ENCODE results near the gene ATRAID.

The ATRAID gene

DNA sequence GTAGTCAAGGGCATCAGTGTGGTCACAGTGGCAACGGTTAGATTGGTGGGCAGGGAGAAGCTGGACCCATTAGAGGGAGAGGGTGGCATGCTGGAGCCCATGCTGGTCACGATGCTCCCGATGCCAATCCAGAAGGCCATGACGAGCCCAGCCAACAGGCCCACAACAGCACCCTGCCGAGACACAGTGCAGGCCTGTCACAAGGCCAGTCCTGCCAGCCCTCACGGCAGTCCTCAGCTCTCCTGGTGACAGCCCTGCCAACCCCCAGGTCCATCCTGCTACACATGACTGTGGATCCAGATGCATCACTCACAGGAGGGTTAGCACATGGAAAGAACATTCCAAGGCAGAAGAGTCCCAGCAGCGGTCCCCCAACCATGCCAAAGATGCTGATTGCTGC lies 10.2 kb upstream of the ATRAID start:
- in situ Hi-C loops (cut with HindIII; ENCODE audit: low pct_unique_long_range_greater_than_20kb, low sequenced_read_pairs): no loop called here
- TF ChIP-seq JUND (IDR thresholded peaks at IDR 0.05; ENCODE audit: low read depth): no peak
- no peak for DNase-seq (ENCODE audit: low read depth in 1 of 2, low spot score in 1 of 2)

DNA sequence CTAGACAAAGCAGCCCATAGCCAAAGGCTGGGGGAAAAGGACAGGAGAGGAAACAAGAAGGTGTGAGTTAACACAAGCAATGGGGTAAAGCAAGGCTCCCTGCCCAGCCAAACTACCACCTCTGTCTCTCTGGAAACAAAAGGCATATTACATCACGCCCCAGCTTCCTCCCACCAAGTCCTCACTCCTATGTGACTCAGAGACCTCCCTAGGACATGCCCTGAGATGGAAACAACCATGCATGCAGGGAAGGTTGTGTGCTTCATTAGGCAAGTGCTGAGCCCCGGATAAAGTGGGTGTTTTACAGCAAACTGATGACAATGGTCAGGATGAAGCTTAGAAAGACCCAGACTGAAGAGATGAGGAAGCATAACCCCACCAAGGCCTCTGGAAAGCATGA lies 9.0 kb upstream of the ATRAID start:
- DNase-seq (ENCODE audit: low read depth in 1 of 2, low spot score in 1 of 2): no peak
- no peak for TF ChIP-seq JUND (IDR thresholded peaks at IDR 0.05; ENCODE audit: low read depth)
- in situ Hi-C loops (cut with HindIII; ENCODE audit: low pct_unique_long_range_greater_than_20kb, low sequenced_read_pairs): no loop called here

DNA sequence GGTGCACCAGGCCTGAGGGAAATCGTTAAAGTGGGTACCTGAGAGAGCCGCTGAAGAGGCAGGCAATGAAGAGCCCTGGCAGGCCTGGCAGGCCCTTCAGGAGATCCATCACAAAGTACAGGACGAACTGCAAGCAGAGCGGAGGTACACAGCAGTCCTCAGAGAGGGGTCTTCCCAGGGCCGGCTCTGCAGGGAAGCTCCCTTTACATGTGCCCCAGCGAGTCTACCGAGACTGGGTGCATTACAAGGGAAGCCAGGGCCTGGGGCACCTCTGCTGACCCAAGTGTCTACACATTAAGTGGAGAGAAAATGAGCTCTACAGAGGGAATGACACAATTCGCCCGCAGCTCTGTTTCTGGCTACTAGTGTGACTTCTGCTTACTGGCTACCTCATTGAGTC lies 8.1 kb upstream of the ATRAID start:
- in situ Hi-C loops (cut with HindIII; ENCODE audit: low pct_unique_long_range_greater_than_20kb, low sequenced_read_pairs): no loop called here
- TF ChIP-seq JUND (IDR thresholded peaks at IDR 0.05; ENCODE audit: low read depth): no peak
- no peak for DNase-seq (ENCODE audit: low read depth in 1 of 2, low spot score in 1 of 2)

DNA sequence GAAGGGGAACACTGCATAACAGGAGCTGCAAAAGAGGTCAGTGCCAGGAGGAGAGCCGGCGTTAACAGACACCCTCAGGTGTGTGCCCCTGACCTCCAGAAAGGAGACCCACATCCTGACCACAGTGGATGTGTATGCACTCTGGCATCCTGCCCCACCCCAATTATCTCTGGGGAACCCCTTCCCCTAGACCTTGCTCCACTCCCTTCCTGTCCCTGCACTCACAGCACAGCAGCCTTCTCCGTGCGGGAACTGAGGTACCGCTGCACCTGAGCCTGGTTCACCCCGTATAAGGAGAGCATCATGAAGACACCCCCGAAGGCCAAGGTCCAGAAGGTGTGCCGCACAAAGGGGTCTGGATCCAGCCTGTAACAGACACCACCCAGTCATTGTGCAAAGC lies 7.3 kb upstream of the ATRAID start:
- in situ Hi-C loops (cut with HindIII; ENCODE audit: low pct_unique_long_range_greater_than_20kb, low sequenced_read_pairs): no loop called here
- DNase-seq (ENCODE audit: low read depth in 1 of 2, low spot score in 1 of 2): no peak
- no peak for TF ChIP-seq JUND (IDR thresholded peaks at IDR 0.05; ENCODE audit: low read depth)

DNA sequence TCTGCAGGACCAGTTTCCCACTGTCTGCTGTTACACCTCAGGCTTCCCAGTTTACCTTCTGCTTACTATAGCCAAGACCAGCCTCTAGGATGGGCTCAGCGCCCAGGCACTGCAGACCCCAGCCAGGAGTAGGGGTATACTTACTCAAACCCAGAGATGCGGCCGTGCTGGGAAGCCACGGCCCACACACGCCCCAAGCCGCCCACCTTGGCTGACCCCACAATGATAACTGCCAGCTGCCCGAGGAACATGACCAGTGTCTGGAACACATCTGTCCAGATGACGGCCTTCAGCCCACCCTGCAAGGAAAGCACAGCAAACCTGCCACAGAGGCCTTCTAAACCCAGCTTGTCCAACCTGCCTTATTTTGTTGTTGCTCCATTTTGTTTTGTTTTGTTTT lies 6.6 kb upstream of the ATRAID start:
- DNase-seq (ENCODE audit: low read depth in 1 of 2, low spot score in 1 of 2): no peak
- no peak for TF ChIP-seq JUND (IDR thresholded peaks at IDR 0.05; ENCODE audit: low read depth)
- in situ Hi-C loops (cut with HindIII; ENCODE audit: low pct_unique_long_range_greater_than_20kb, low sequenced_read_pairs): no loop called here

DNA sequence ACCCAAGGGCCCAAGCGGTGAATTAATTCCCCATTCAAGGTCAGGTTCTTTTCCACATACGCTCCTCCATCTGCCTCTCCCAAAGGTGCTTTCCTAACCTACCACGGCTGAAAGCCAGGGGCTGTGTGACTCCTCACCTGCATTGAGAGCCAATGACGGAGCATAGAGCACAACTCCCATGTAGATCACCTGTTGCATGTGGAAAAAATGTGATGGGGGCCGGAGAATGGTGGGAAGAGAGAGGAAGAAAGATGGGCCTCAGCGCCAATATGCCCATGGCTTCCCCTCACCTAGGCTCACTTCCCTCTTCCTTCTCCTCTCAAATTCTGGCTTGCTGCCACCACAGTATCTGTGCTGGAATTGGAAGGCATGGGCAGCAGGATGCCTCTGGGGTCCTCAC lies 5.5 kb upstream of the ATRAID start:
- TF ChIP-seq JUND (IDR thresholded peaks at IDR 0.05; ENCODE audit: low read depth): no peak
- in situ Hi-C loops (cut with HindIII; ENCODE audit: low pct_unique_long_range_greater_than_20kb, low sequenced_read_pairs): no loop called here
- DNase-seq (ENCODE audit: low read depth in 1 of 2, low spot score in 1 of 2): no peak

DNA sequence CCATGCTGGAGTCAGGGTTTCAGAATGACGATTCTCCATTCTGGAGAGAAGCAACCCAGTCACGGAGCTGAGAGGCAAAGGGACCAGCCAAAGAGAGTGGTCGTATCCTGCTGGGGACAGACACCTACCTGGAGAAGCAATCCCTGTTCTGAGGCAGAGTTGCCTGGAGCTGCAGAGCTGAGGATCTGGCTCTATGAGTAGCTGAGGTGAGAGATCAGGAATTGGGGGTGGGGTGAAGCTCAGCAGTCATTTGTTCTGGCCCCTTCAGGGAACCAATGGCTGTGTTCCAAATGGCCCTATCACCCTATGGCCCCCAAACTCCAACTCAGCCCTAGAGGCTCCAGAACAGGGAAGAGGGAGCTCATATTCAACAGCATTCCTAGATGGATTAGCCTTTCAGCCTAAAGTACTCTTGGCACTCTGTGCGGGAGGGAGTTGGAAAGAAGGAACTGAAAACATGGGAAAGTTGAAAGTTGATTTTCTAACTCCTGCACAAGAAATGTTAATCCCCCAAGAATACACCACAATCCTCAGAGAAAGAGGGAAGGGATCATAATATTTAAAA lies 3.3 kb upstream of the ATRAID start:
- in situ Hi-C loops (cut with HindIII; ENCODE audit: low pct_unique_long_range_greater_than_20kb, low sequenced_read_pairs): no loop called here
- no peak for DNase-seq (ENCODE audit: low read depth in 1 of 2, low spot score in 1 of 2)
- TF ChIP-seq JUND (IDR thresholded peaks at IDR 0.05; ENCODE audit: low read depth): no peak

DNA sequence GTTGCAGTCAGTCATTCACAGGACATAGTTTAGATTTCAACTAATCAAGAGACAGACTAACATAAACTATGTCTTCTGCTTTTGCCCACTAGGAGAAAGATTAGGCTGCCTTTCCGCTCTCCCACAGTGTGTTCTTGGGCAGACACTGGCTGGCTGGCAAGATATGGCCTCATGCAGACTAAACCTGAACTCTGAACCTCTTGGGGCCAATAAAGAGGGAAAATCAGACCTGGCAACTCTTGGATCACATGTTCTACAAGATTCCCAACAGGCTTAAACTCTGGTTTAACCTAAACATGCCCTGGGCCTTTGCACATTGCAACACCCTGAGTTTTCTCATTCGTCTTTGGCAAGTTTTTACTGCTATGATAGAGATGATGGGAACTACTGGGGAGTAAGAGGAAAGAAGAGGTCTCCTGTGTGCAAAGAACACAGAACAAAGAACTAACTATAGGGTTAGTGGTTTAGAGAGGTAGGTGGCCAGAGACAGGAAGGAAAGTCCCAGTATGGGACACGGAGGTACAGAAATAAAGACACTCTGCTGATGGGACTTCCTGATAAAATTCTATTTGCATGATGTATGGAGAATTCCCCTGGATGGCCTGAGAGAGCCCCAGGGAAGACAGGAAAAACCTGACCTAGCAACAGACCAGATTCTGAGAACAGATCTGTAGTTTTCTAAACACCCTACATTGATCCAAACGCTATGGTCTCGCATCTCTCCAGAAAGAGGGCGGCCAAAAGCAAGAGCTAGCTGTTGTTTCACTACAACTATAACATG lies 2.0 kb upstream of the ATRAID start:
- DNase-seq (ENCODE audit: low read depth in 1 of 2, low spot score in 1 of 2): peak; percentile 51 to 88
- in situ Hi-C loops (cut with HindIII; ENCODE audit: low pct_unique_long_range_greater_than_20kb, low sequenced_read_pairs): no loop called here
- TF ChIP-seq JUND (IDR thresholded peaks at IDR 0.05; ENCODE audit: low read depth): peak; percentile 87

DNA sequence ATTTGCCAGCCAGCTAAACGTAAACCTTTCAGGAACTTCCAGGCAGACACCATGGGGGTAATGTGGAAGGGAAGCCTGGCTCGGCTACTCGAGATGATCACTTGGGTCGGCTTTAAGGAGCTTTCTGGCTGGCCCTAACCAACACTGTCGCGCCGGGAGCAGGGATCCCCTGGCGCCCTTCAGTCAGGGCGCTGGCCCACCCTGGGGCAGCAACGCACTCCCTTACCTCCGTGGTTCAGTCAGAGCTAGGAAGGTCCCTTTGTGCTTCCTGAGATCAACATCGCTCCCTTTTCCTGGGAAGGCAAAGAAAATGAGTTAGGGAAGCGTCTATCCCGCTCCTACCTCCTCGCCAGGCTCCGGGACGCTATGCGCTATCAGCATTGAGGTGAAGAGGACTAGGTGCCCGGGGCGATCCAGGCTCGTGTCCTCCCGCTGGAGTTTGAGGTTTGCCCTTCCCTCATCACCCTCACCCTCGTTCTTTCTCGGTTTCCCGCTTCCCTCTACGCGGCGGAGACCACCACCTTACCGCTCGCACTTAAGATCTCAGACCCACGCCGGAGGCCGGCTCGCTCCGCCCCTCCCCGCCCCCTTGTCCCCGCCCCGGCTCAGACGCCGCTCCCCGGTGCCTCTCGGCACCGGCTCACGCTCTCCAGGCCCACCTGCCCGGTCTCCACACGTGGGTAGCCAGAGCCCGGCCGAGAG lies 449 bp upstream of the ATRAID start:
- DNase-seq (ENCODE audit: low read depth in 1 of 2, low spot score in 1 of 2): peak in 1 of 2 experiments; percentile 76
- TF ChIP-seq JUND (IDR thresholded peaks at IDR 0.05; ENCODE audit: low read depth): no peak
- in situ Hi-C loops (cut with HindIII; ENCODE audit: low pct_unique_long_range_greater_than_20kb, low sequenced_read_pairs): no loop called here

DNA sequence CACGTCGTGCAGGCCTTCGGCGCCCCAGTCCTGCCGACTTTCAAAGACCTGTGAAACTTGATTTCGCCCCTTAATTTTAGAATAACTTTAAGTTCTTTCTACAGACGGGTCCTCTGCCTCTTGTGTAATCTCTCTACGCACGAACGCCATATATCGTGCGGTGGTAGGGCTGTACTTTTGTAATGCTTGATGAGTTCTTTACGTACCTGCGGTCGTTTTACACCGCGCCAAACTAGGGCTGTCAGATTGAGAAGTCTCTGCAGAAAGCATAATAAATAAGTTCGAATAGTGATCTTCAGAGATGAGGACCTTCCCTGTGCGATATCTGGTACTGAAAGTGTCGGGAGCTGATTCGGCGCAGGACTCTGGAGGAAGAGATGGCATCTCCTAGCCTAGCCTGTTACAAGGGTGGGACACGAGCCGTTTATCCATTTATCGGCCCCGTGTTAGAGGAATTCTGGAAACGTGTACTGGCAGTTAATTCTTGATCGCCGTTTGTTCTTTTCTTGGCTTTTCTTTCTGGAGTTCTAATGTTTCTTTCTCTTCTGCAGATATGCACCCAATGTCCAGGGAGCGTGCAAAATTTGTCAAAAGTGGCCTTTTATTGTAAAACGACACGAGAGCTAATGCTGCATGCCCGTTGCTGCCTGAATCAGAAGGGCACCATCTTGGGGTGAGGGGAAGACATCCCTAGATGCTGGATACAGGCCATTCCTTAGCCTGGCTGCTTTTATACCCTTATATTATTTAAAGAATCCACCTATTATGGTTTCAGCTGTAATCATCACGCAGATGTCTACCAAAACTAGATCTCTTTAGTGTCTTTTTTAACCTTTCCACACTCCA lies 1.0 kb downstream of the ATRAID start:
- DNase-seq (ENCODE audit: low read depth in 1 of 2, low spot score in 1 of 2): peak in 1 of 2 experiments; percentile 17
- in situ Hi-C loops (cut with HindIII; ENCODE audit: low pct_unique_long_range_greater_than_20kb, low sequenced_read_pairs): no loop called here
- no peak for TF ChIP-seq JUND (IDR thresholded peaks at IDR 0.05; ENCODE audit: low read depth)

DNA sequence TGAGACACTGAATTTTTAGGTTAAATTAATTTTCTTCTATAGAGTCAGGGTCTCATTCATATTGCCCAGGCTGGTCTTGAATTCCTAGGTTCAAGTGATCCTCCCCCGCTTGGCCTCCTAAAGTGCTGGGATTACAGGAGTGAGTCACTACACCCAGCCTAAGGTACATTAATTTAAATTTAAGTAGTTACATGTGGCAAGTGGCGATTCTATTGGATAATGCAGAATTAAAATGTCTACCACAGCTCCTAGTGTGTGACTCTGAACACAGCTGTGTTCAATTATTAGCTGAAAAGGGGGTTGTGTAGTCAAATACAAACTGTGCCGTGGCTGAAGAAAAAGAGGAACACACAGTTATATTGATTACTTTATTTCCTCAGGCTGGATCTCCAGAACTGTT lies 3.1 kb downstream of the ATRAID start:
- in situ Hi-C loops (cut with HindIII; ENCODE audit: low pct_unique_long_range_greater_than_20kb, low sequenced_read_pairs): no loop called here
- no peak for DNase-seq (ENCODE audit: low read depth in 1 of 2, low spot score in 1 of 2)
- no peak for TF ChIP-seq JUND (IDR thresholded peaks at IDR 0.05; ENCODE audit: low read depth)

DNA sequence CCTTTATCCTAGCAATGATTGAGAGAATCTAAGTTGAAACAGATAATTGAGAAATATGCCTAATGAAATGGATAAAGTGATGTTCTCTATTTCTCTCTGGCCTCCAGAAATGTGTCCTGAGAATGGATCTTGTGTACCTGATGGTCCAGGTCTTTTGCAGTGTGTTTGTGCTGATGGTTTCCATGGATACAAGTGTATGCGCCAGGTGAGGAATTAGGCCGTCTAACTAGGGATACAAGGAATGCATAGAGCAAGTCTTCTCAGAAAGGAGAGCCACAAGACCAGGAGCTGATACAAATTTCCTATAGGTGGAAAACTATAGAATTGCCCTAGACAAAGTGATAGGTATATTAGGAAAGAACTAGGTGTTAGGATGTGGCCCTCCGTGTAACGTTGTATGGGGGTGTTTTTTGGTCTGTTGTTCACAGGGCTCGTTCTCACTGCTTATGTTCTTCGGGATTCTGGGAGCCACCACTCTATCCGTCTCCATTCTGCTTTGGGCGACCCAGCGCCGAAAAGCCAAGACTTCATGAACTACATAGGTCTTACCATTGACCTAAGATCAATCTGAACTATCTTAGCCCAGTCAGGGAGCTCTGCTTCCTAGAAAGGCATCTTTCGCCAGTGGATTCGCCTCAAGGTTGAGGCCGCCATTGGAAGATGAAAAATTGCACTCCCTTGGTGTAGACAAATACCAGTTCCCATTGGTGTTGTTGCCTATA lies 4.7 kb downstream of the ATRAID start:
- no peak for TF ChIP-seq JUND (IDR thresholded peaks at IDR 0.05; ENCODE audit: low read depth)
- in situ Hi-C loops (cut with HindIII; ENCODE audit: low pct_unique_long_range_greater_than_20kb, low sequenced_read_pairs): no loop called here
- DNase-seq (ENCODE audit: low read depth in 1 of 2, low spot score in 1 of 2): no peak

Data from T47D (cell line).